ENCODE data around the gene RILPL2.

Gene RILPL2

DNA sequence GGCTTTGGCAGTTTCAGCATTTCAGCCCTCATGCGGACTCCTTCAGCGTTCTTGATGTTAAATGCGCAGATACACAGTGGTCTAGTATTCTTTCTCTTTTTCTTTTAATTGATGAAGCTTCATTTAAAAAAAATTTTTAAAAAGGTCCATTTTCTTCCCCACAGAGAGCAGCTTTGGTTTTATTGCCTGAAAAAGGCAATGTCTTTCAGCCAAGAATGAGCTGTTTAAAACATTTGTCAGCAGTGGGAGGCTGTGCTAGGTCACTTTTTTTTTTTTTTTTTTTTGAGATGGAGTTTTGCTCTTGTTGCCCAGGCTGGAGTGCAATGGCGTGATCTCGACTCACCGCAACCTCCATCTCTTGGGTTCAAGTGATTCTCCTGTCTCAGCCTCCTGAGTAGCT is 39.1 kb downstream of the RILPL2 start:
- peak; percentile 17 for DNase-seq (ENCODE audit: low read depth)
- no peak overlapping the region for H3K4me3 ChIP-seq (ENCODE audit: low read depth, low read length)
- TF ChIP-seq, protein P1, sequence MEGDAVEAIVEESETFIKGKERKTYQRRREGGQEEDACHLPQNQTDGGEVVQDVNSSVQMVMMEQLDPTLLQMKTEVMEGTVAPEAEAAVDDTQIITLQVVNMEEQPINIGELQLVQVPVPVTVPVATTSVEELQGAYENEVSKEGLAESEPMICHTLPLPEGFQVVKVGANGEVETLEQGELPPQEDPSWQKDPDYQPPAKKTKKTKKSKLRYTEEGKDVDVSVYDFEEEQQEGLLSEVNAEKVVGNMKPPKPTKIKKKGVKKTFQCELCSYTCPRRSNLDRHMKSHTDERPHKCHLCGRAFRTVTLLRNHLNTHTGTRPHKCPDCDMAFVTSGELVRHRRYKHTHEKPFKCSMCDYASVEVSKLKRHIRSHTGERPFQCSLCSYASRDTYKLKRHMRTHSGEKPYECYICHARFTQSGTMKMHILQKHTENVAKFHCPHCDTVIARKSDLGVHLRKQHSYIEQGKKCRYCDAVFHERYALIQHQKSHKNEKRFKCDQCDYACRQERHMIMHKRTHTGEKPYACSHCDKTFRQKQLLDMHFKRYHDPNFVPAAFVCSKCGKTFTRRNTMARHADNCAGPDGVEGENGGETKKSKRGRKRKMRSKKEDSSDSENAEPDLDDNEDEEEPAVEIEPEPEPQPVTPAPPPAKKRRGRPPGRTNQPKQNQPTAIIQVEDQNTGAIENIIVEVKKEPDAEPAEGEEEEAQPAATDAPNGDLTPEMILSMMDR (conservative IDR thresholded peaks at IDR 0.05; ENCODE audit: low read depth, low read length): no peak

DNA sequence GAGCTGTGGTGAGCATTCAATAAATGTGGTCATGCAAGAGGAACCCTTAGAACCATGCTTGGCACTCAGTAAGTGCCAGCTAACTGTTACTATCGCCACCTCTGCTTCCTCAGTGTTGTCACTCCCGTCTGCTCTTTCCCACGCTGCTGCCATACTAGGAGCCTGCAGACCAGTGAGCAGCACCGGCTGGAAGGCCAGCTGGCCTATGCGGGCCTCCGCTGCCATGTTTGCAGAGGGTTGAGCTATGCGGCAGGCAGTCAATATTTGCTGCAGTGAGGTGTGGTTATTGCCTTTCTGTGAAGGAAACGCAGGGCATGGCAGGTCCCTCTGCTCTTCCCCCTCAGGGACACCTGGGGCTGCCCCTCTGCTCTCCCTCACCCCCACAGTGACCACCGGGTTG is 39.5 kb downstream of the RILPL2 start:
- DNase-seq (ENCODE audit: low read depth): no peak
- TF ChIP-seq, protein P1 (conservative IDR thresholded peaks at IDR 0.05; ENCODE audit: low read depth, low read length): no peak

DNA sequence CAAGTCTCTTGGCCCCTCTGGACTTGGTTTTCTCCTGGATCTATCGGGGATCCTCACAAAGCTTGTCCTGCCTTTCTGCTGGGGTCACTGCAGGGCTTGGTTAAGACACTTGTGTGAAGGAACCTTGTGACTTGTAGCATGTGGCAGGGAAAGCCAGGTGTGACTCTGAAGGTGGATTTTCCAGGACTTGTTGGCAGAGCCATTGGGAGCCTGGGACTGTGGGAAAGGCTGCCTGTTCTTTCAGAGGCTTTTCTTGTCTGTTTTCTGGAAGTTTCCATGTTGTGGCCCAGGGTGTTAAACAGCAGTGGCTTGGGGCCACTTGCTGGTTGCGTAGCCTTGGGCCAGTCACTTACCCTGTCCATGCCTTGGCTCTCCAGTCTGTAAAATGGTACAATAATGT is 39.9 kb downstream of the RILPL2 start:
- TF ChIP-seq, protein P1 (conservative IDR thresholded peaks at IDR 0.05; ENCODE audit: low read depth, low read length): no peak
- DNase-seq (ENCODE audit: low read depth): no peak
- no peak overlapping the region for H3K4me3 ChIP-seq (ENCODE audit: low read depth, low read length)

More for the DNA sequence above, 39.5 kb downstream of the RILPL2 start:
- H3K4me3 ChIP-seq (ENCODE audit: low read depth, low read length): no peak overlapping the region

DNA sequence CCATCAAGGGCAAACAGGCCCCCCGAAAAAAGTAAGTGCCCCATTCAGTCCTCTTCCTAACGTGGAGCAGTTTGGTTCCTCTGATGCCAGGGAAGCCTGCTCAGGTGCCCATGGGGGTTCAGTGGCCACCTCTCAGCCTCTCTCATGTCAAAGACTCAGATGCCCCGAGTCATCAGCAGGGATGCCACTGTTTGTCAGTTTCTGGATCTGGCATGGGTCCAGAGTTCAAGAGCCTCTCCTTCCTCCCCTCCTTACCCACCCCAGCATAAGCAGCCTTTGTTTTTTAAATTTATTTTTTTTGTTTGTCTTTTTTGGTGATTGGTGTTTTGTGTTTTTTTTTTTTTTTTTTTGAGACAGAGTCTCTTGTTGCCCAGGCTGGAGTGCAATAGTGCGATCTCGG is 41.2 kb downstream of the RILPL2 start:
- TF ChIP-seq, protein P1 (conservative IDR thresholded peaks at IDR 0.05; ENCODE audit: low read depth, low read length): no peak
- no peak overlapping the region for H3K4me3 ChIP-seq (ENCODE audit: low read depth, low read length)
- no peak for DNase-seq (ENCODE audit: low read depth)

DNA sequence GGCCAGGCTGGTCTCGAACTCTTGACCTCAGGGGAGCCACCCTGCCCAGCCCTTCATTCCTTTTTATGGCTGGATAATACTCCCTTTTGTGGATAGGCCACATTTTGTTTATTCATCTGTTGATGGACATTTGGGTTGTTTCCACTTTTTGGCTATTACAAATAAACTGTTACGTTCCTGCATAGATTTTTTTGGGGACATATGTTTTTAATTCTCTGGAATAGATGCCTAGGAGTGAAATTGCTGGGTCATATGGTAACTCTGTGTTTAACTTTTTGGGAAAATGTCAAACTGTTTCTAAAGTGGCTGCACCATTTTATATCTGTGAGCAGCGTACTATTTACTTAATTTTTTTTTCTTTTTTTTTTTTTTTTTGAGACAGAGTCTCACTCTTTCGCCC is 42.7 kb downstream of the RILPL2 start:
- TF ChIP-seq, protein P1 (conservative IDR thresholded peaks at IDR 0.05; ENCODE audit: low read depth, low read length): no peak
- no peak for DNase-seq (ENCODE audit: low read depth)
- no peak overlapping the region for H3K4me3 ChIP-seq (ENCODE audit: low read depth, low read length)

GRCh38 chr12:123391546-123392343 is 44.7 kb downstream of the RILPL2 start:
- no peak overlapping the region for H3K4me3 ChIP-seq (ENCODE audit: low read depth, low read length)
- no peak for DNase-seq (ENCODE audit: low read depth)
- TF ChIP-seq, protein P1 (conservative IDR thresholded peaks at IDR 0.05; ENCODE audit: low read depth, low read length): no peak

All from choroid plexus epithelial cell (primary cell).